Activated CD4-positive, alpha-beta T cell treated with anti-CD3 and anti-CD28 coated beads, Interleukin-2, amount 50 U/mL, for 24 hours (primary cell): ENCODE data around the gene BTN3A1.

Source experiments
- DNase-seq, 2 donors: peaks; one replicate each; pipeline ENCODE4 v3.0.0-alpha.2; 2020; ENCODE audit warnings: low read depth in 1 of 2, low spot score in 1 of 2

The BTN3A1 gene

GRCh38 chr6:26379292-26379691, 22.8 kb upstream of the BTN3A1 start:
- DNase-seq = no peak

- no peak for DNase-seq
Observed at GRCh38 chr6:26379740-26380139, 22.3 kb upstream of the BTN3A1 start.

DNA sequence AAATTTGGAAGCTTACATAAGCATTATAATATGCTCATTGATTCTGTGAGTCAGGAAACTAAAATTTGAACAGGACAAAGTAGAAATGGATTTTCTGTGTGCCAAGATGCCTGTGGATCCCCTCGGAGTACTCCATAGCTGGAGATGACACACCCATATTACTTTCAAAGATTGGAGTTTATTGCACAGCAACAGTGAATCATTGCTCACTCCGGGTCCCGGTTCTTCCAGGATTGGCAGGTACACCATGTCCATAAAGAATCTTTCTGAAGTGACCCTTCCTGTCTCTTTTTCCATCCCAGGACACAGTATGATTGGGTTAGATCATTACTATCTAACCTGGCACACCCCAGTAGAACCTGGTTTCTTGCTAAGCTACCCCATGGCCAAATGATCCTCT, 21.8 kb upstream of the BTN3A1 start:
- DNase-seq = no peak

- no peak for DNase-seq
Observed at GRCh38 chr6:26382121-26382520, 20.0 kb upstream of the BTN3A1 start.

DNA sequence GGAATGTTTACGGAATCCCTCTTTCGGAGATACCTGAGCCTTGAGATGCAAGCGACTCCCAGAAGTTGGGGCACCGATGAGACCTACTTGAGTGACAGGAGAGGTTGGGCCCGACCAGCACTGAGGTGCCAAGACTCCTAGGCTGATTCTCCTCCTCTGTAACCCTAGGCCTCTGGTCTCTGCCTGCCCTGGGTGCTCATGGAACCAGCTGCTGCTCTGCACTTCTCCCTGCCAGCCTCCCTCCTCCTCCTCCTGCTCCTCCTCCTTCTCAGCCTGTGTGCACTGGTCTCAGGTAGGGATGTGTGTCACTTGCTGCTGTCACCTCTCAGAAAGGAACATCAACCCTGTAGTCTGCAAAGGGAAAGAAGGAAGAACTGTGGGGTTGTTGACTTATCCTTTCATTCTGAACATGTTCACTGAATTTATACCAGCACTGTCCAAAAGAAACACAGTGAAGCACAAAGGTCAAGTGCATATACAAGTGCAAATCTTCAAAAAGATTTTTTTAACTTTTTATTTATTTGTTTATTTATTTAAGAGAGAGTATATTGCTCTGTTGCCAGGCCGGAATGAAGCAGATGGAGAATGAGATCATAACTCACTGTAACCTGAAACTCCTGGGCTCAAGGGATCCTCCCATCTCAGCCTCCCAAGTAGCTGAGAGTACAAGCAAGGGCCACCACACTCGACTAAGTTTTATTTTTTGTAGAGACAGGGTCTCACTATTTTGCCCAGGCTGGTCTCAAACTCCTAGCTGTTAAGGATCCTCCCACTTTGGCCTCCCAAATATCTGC, 18.3 kb upstream of the BTN3A1 start:
- DNase-seq = no peak

DNA sequence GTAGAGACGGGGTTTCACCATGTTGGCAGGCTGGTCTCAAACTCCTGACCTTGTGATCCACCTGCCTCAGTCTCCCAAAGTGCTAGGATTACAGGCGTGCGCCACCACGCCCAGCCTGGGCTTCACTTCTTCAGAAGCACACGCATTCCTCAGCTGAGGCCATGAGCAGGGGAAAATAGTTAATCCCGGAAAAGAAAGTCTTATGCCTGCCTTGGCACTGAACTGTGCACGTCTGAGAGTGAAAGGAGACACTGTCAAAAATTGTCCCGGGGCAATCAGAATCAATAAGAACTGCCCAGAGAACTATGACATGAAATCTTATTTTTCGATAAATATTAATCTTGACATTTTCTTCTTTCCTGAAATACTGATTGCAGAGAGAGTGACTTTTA, 16.3 kb upstream of the BTN3A1 start:
- DNase-seq = no peak

DNA sequence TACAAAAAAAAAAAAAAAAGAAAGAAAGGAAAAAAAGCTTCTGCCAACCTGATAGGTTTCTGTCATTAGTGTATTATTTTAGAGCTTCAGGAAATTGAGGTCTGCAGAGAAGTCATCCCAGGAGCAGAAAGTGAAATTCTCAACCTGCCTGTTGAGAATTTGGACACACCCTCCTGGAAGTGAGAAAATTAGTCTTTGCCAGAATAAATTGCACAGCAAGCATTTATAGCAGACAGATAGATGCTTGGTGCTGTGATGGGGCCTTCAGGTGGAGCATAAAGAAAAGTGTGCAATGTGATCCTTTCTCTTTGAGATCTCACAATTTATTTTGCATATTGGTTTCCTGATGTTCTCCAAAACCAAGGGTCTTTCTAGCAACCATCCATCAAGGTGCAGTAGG, 14.5 kb upstream of the BTN3A1 start:
- no peak for DNase-seq

GRCh38 chr6:26388014-26388413, 14.1 kb upstream of the BTN3A1 start:
- DNase-seq = no peak

DNA sequence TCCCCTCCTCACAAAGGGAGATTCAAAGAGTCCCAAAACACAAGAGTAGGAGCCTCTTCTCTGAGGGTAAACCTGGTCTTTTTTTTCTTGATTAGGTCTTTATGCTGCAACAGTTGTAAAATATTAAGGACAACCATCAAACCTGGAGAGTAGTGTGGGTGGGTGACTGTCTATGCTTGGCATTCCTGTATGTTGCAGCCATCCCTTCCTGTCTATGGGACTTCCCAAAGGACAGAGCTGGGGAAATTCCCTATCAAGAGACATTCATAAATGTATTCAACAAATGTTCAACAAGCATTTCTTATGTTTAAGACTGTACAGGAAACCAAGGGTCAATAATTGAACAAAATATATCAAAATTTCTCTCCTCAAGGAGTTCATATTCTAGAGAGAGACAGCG, 13.6 kb upstream of the BTN3A1 start:
- no peak for DNase-seq

DNA sequence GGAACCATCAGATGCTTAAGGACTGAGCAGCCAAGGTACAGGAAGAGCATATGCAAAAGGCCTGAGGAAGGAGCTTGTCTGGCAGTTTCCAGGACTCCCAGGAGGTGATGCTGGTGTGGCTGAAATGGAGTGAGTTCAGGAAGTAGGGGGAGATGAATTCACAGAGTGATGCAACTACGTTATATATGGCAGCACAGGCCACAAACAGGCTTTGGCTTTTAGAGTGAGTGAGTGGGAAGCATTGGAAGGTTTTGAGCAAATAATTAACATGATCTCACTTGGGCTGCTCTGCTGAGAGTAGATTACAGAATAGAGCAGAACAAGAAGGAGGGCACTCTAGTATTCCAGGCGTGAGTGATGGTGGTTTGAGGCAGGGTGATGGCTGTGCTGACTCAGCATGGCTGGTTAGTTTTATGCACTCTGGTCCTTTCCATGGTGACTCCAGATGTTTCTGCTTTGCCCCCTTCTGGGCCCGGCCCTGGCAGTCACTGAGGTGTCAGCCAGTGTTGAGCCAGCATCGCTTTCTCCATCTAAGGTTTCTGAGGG, 12.7 kb upstream of the BTN3A1 start:
- DNase-seq = no peak

GRCh38 chr6:26390531-26390930, 11.5 kb upstream of the BTN3A1 start:
- no peak for DNase-seq

- no peak for DNase-seq
Observed at GRCh38 chr6:26392932-26393636, 9.0 kb upstream of the BTN3A1 start.

- DNase-seq = no peak
Observed at GRCh38 chr6:26394289-26394688, 7.8 kb upstream of the BTN3A1 start.

DNA sequence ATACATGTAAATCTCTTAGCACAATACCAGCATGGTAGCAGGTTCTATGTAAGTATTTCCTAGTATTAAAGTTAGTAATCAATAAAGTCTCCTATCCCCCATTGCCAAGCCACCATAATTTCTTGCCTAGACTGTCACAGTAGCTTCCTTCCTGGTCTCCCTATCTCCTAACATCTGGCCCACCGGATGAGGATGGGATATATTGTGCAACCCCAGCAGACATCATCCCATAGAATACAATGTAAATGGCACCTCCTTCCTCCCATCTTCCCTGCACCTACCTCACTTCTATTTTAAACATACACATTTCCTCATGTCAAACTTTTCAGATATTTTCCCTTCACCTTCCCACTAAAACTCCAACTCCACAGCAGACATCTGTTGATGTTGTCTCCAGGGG, 3.5 kb upstream of the BTN3A1 start:
- DNase-seq = no peak

- DNase-seq = no peak
Observed at GRCh38 chr6:26400626-26401025, 1.4 kb upstream of the BTN3A1 start.

- DNase-seq = no peak
Observed at GRCh38 chr6:26401389-26401986, 587 bp upstream of the BTN3A1 start.

- DNase-seq = no peak
Observed at GRCh38 chr6:26403893-26404292, 1.8 kb downstream of the BTN3A1 start.

- DNase-seq = no peak
Observed at GRCh38 chr6:26404546-26404945, 2.5 kb downstream of the BTN3A1 start.

GRCh38 chr6:26408828-26409730, 7.0 kb downstream of the BTN3A1 start:
- no peak for DNase-seq

DNA sequence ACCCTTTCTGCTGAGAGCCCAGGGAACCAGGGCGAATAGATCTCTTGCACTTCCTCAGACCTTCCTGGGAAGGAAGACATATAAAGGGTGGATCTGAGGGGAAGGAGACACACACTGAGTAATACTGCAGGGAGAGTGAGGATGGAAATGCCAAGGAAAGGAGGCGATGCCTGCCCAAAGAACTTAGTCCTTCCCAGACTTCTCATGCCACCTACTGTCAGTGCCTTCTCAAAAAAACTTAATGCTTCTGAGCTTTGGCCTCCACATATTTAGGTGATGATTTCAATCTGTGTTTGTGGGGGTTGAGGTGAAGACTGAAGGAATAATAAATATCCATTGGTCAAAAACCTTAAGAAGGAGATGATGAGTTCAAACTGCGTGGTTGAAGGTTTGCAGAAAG, 9.7 kb downstream of the BTN3A1 start:
- no peak for DNase-seq

- no peak for DNase-seq
Observed at GRCh38 chr6:26412228-26412627, 10.2 kb downstream of the BTN3A1 start.
